B cell (primary cell): ENCODE results near the gene PLXNB1.

Experiments used
- CTCF ChIP-seq: fragments of 200-600 bp; IDR thresholded peaks from one replicate; pipeline ENCODE4 v1.8.0; 2022; ENCODE audit warnings: antibody characterized with exemption, mild to moderate bottlenecking
- EZH2 ChIP-seq: IDR thresholded peaks from 2 replicates; pipeline ENCODE4 v1.6.1; 2012; ENCODE audit warnings: borderline replicate concordance, low read depth, mild to moderate bottlenecking, moderate library complexity, low read length; ENCODE audit not compliant: insufficient read depth, poor library complexity, severe bottlenecking

- TF ChIP-seq CTCF (no peak), EZH2 (no peak)
Observed at GRCh38 chr3:48451270-48451669, 21.4 kb upstream of the PLXNB1 start.
